GM21786 (cell line): ENCODE measurements around the gene RGS10.
"Not testable (repeated sequence)": the region's sequence is repeated elsewhere in the genome, so short reads cannot be mapped to it uniquely, and the experiment has no call there.

Source experiments
- ATAC-seq: cut with Tn5 transposase; IDR thresholded peaks from one replicate; pipeline ENCODE4 v1.9.1; 2021; ENCODE audit not compliant: unreplicated experiment

The RGS10 gene

DNA sequence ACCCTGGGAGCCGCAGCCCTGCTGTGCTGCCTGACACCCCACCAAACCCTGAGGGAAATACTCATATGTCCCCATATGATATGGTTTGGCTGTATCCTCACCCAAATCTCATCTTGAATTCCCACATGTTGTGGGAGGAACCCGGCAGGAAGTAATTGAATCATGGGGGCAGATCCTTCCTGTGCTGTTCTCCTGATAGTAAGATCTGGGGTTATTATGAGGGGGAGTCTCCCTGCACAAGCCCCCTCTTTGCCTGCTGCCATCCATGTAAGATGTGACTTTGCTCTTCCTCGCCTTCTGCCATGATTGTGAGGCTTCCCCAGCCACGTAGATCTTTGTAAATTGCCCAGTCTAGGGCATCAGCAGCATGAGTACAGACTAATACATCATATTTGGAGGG lies 68.7 kb downstream of the RGS10 start:
- ATAC-seq, result no peak

DNA sequence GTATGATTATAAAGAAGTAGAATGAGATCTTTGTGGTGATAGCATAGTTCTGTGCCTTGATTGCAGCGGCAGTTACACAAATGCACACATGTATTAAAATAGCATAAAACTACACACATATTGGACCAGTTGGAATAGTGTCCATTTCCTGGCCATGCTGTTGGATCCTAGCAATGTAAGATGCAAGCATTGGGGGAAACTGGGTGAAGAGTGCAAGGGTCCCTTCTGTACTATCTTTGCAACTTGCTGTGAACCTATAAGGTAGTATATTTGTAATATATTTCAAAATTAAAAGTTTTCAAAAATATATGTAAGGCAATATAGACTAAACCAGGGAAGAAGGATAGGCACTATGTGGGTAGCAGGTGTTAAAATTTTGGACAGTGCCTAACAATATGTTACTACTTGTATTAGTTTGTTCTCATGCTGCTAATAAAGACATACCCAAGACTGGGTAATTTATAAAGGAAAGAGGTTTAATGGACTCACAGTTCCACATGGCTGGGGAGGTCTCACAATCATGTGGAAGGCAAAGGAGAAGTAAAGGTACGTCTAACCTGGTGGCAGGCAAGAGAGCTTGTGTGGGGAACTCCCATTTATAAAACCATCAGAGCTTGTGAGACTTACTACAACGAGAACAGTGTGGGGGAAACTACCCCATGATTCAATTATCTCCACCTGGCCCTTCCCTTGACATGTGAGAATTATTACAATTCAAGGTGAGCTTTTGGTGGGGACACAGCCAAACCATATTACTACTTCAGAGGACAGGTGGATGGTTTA lies 71.4 kb downstream of the RGS10 start:
- no peak for ATAC-seq

DNA sequence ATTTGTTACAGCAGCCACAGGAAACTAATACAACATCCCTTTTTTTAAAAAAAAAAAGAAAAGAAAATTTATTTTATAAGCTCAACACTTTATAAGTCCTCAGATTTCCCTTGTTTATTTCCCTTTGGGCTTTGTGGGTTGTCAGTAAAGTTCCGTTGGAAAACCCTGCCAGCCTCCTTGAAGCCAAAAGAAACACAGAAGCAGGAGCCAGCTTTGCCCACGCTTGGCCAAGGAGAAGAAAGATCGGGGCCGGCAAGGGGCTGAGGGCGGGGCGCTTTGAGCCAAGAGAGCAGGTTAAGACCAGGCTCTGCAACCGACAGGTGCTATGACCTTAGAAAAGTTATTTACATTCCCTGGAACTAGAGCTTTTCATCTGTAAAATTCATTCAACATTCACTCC lies 72.7 kb downstream of the RGS10 start:
- no peak for ATAC-seq

DNA sequence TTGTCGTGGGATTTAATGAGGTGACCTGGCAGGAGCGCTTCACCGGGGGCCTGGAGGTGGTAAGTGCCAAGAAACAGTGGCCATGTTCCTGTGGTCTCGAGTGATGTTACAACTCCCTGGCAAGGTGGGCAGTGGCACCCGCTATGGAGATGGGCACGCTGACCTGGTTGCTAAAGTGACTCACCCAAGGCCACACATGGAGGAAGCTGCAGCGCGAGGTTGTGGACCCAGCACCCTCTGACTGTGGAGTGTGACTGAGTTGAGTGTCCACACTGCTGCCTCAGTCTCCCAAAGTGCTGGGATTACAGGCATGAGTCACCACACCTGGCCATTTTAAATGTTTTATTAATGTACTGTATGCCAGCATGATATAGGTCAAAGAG lies 73.2 kb downstream of the RGS10 start:
- no peak for ATAC-seq

DNA sequence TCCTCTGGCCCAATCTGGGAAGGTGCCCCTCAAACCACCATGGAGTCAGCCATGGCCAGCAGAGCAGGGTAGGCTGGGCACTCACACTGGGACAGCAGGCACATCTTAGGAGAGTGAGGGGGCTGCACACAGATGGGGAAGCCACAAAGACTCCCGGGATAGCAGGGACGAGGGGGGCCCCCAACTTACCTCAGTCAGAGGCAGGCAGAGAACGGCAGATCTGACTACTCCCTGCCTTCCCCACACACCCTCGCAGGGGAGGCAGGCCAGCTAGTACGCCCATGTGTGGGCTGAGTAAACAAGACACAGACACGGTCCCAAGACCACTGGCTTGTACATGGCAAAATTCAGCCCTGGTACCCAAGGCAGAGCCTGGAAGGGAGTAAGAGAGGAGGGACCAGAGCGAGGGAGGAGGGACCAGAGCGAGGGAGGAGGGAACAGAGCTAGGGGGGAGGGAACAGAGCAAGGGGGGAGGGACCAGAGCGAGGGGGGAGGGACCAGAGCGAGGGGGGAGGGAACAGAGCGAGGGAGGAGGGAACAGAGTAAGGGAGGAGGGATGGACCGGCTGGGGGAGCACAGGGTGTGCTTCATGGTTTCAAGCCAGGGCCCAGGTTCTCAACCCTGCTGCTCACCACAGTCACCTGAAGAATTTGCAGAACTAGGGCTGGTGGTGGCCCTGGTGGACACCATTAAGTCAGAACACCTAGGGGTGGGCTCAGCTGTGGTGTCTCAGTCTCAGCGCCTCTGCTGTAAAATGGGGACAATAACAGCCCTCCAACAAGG lies 73.8 kb downstream of the RGS10 start:
- ATAC-seq, result no peak

DNA sequence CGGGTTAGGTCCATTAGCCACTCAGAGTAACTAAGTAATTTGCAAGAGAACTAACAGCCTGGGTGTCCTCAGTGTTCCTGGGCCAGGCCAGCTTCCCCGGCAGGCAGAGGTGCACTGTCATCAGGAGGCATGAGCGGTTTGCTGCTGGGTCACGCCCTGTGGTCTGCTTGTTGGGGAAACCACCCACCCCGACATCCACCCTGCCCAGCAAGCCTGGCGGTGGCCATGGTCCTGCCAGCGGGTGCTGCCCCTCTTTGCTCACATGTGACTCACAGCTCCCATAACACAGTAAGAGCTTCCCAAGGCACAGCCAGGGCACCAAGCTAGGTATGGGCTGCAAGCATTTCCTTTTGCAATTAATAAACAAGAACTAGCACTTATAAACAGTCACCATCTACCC lies 75.9 kb downstream of the RGS10 start:
- ATAC-seq, result peak; percentile 70

DNA sequence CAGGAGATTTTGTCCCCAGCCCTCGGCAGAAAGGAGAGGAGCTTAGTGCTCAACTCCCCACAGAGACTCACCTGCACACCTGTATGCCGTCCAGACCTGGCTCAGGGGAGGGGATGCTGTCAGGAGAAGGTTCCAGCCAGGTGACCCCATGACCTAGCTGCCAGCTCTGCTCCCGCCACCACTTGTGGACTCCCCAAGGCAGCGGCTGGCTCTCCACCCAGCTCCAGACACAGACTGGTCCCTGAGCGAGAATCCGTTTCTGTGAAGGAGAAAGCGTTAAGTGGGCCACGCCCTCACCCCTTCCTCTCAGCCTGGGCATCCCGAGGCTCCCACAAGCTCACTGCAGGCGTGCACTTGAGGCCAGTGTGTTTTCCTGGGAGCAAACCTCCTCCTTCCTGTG lies 76.4 kb downstream of the RGS10 start:
- ATAC-seq, result no peak

DNA sequence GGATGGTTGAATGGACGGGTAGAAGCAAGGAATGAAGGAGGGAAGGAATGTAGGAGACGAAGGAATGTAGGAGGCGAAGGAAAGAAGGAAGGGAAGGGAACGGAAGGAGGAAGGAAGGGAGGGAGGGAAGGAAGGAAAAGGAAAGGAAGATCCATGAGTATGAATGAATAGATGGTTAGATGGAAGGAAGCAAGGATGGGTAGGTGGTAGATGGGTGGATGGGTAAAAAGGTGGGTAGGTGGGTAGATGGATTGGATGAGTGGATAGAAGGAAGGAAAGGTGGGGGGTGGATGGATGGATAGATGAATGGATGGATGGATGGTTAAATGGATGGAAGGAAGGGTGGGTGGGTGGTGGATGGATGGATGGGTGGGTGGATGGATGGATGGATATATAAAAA lies 77.4 kb downstream of the RGS10 start:
- ATAC-seq, result no peak

DNA sequence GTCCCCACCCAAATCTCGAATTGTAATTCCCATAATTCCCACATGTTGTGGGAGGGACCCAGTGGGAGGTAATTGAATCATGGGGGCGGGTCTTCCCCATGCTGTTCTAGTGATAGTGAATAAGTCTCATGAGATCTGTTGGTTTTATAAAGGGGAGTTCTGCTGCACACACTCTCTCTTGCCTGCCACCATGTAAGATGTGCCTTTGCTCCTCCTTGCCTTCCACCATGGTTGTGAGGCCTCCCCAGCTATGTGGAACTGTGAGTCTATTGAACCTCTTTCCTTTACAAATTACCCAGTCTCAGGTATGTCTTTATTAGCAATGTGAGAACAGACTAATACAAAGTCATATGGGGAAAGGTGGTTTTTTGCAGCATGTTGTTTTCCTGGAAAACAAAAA lies 79.3 kb downstream of the RGS10 start:
- ATAC-seq, result not testable (repeated sequence)

DNA sequence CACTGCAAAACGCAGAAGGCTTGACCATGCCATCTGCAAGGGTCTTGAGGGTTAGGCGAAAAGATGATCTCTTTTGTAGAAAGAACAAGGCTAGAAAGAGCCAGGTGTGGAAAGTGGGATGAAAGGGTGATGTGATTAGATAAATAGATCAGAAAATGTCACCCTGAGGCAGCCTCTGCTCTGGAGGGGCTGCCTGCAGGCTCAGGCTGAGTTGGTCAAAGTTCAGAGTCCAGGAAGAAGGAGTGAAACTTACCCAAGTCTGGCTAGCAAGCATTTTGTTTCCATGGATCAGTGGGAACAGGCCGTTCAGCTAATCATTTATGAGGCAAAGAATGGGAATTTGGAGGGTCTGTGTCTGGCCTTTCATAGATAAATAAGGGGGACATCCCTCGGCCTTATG lies 79.7 kb downstream of the RGS10 start:
- ATAC-seq, result no peak

DNA sequence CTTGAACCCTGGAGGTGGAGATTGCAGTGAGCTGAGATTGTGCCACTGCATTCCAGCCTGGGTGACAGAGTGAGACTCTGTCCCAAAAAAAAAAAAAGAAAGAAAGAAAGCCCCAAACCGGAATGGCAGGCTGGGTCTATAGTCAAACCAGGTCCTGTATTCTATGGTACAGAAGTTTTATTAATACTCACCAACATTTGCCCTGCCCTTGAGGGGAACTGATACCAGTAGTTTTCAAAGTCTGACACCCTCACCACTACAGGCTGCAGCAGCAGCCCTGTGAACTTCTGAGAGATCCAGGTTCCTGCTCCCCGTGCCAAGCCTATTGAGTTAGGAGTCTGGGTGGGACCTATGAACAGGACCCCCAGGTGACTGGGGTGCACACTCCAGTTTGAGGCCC lies 80.6 kb downstream of the RGS10 start:
- ATAC-seq, result peak; percentile 60

DNA sequence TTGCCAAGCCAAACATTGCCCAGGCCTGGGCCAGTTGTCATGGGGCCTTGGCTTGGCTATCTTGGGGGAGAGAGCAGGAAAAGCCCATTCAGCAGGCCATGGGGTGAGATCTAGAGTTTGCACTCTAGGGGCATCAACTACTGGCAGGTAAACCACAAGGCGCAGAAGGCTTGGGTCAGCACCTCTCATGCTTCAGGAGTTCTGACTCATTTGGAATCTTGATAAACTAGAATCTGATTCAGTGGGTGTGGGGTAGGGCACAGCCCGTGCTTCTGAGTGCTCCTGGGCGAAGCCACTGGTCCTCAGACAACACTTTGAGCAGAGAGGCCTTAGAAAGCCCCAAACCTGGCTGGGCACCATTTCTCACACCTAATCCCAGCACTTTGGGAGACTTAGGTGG lies 81.1 kb downstream of the RGS10 start:
- peak; percentile 64 for ATAC-seq

DNA sequence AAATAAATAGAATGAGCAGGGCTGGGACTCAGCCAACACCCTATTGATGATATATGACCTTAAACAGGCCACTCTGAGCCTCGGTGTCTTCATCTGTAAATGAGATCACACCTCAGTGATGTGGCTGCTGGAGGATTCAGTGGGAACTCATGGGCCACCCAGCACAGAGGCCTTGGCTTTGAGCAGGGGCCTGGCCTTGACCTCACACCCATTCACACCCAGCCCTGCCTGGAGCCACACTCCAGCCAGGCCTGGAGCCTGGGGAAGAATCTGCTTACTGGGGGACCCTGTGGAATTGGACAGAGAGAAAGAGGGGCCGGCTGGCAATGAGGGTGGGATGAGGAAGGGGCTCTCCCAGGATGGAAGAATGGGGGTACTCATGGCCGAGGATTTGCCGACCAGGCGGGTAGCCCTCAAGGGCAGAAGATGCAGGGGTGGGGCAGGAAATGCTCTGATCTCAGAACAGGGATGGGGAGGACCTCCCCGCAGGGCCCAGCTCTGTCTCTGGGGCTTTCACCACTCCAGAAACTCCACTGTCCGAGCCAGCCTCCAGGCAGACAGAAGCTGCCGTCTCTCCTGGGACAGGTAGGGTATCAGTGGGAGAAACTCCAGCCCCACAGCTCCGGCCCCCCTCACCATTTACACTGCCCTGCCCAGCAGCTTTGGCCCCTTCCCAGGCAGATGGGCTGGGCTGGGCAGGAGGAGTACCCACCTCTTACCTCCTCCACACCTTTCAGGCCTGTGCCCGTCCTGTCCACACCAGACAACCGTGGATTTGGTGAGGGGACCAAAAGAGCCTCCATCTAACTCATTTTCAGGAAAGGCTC lies 81.9 kb downstream of the RGS10 start:
- ATAC-seq, result no peak

DNA sequence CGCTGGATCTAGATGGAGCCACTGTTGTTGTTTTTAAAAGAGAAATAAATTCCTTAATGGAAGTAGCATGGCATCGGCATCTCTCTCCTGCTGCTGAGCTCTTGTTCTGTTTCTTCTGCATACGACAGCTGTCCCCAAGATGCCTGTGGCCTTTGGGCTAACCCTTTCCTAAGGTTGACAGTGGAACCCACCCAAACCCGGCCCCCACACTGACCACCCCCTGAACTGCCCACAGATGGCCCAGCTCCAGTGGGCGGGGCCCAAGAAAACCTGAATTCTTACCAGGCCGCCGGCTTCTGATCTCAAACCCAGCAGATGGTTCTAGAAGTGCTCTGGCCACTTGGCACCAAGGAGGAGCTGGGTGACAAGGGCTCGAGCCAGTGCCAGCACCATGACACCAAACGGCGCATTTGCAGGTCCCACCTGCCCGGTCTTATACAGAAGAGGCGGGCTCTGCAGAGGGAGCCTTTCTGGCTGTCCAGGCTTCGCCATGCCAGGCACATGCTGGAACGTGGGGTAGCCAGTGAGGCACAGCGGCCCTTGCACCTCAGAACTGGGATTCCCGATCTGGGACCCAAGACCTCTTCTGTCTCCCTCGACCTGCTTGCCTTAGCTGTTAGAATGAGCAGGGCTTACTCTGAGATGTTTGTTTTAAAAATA lies 82.7 kb downstream of the RGS10 start:
- ATAC-seq, result no peak

DNA sequence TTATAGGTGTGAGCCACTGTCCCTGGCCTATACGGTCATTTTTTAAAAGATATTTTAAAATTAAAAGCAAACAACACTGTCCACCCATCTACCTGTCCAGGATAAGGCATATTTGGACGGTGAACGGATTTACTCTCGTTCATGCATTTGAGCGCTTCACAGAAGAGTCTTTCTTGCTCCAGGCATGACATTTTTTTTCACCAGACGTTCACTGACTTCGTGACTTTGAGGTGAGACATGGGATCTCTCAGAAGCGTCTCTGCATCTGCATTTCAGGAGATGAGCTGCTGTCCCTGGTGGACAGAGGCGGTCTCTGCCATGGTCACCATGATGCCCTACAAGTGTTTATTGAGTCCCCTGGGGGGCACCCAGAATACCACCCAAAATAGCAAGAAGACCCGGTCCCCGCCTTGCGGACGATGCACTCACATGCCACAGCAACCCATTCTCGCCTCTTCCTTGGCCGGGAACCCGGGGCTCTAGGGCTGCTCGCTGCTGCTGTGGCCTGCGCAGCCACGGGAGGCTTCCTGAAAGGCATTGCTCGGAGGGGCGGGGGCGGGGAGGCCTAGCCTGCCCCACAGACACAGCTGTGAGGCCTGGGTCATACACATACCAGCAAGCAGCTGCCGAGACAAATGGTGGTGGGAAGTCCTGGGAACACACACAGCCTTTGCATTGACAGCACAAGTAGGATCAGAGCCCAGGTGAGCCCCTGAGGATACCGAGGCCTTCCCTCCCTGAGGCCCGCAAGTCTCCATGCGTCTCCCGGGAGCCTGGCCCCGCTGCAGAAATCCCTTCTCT lies 84.4 kb downstream of the RGS10 start:
- ATAC-seq, result no peak

DNA sequence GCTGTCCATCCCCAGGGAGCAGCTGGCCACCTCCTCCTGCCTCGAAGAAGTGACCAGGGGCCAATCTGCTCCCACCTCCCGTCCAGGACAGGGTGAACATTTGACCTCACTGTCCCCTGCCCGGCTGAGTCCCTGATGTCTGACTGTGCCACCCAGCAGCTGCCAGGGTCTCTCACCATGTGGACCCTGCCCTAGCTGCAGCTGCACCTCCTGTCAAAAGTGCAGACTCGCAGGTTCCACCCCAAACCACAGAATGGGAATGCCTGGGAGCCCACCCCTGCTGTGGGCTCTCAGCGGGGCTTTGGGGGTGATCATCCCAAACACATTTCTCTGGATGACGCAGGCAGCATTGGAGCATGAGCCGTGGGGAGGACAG lies 86.1 kb downstream of the RGS10 start:
- no peak for ATAC-seq

DNA sequence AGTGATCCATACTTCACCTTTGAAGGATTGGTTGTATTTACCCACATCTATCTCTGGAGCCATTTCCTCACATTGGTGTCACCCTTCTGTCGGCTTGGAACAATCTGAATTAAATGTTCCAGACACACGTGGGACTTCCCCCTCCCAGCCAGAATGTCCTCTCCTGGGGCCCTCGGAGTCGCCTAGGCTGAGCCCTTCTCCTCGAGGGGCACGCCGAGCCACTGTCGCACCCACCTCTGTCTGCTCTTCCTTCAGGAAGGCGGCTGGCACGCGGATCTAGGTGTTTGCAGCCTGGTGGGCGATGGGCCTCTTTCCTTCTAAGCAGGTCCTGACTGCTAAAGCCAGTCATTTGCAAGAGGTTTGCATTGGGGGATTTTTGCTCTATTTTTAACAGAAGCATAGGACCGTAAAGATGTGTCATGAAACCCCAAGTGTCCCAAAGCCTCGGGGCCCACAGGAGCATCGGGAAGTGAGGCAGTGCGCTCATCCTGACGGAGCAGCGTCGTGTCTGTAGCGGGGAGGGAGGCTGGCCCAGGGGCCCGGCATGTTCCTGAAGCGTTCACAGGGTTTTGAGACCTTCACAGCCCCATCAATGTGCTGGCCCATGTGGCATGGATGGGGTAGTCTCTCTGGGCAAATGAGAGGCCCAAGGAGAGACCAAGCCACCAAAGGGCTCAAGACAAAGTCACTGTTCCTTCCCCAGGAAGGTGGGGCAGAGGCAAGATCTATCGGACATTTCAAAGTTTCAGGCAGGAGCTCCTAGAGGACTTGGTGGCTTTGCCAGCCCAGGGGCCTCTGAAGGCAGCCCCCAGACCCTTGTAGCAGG lies 86.7 kb downstream of the RGS10 start:
- ATAC-seq, result no peak

DNA sequence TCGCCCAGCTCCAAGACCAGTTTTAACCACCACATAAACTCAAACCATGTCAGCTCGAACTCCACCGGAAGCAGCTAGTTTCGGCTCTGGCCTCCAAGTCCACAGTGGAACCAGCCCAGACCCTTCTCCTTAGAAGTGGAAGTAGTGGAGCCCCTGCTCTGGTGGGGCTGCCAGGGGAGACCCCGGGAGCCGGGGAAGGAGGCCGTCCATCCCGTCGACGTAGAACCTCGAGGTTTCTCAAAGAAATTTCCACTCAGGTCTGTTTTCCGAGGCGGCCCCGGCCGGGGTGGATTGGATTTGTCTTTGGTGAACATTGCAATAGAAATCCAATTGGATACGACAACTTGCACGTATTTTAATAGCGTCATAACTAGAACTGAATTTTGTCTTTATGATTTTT lies 87.5 kb downstream of the RGS10 start:
- no peak for ATAC-seq

DNA sequence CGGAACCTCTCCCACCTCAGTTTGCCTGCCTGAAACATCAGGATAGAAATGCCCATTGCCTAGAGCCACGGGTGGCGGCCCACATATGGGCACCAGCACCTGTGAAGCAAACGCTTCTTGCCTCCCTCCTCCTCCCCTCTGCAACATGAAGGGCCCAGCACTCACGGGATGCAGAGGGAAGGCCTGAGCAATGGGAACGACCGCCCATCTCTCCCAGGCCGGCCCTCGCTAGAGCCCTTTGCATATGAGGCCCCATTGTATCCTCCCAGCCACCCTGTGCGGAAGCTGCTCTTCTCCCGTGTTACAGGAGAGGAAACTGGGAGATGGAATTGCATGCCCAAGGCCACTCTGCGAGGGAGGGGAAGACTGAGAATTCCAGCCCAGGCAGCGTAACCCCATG lies 88.2 kb downstream of the RGS10 start:
- ATAC-seq, result no peak

DNA sequence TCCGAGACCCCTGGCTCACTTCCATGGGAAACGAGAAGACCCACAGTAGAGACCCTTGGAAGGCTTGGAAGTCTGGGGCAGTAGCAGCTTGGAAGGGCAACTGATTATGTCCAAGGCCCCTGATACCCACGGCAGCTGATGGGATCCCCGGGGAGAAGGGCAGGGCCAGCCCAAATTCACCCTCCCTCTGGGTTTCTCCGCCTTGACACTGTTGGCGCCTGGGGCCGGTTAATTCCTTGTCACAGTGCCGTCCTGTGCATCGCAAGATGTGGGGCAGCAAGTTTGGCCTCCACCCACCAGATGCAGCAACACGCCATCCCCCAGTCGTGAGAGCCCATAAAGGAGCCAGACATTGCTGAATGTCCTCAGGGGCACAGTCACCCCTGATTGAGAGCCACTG lies 89.2 kb downstream of the RGS10 start:
- ATAC-seq, result no peak
